K562 (cell line): ENCODE data around the gene EPB41L2. TPM values are rescaled to one million over a fixed set of nuclear protein-coding genes. Genes with fewer than 3 reads are reported as not detected.

Experiments used
- ATAC-seq: fragments of 200-7000 bp; cut with Tn5 transposase; 3 replicates; pipeline ENCODE4 v1.9.1; 2020; ENCODE audit warnings: moderate library complexity
- BruUV-seq: library from RNA; stranded (reverse); fragments of 400-500 nt; replicated peaks from 2 replicates; lab custom pipeline; 2021; lab: Mats Ljungman, UMichigan
- CTCF ChIA-PET: fragments of 300-600 bp; formaldehyde crosslinking; extraction: SDS; loops from one replicate; lab custom pipeline; 2021; ENCODE audit warnings: low intra/inter-chr PET ratio; lab: Yijun Ruan, JAX
- POLR2A ChIA-PET: fragments of 300-600, 350-650 bp; sonication (Branson Sonifier 250); formaldehyde crosslinking; extraction: SDS; loops from one replicate; lab custom pipeline; 2021; ENCODE audit warnings: antibody characterized with exemption, inconsistent platforms; lab: Yijun Ruan, JAX
- DNase-seq, 4 experiments: peaks; one replicate each; pipeline versions ENCODE4 v3.0.0 to v3.0.0-alpha.2; 2011 to 2018; ENCODE audit warnings: low spot score in 3 of 4, mixed read lengths in 3 of 4; ENCODE audit errors: extremely low read depth in 1 of 4
- FAIRE-seq: peaks from 2 replicates; lab custom pipeline; 2011; peaks lifted over from hg19 to GRCh38; lab: Jason Lieb, UNC
- H2AFZ ChIP-seq: 2 replicates; pipeline ENCODE4 v1.6.0; 2011; ENCODE audit warnings: low read depth, low read length, control low read depth, inconsistent platforms
- H3K27ac ChIP-seq: fragments of 200-600 bp; 3 replicates; pipeline ENCODE4 v1.8.0; 2011; ENCODE audit warnings: low read depth, mild to moderate bottlenecking, control low read depth, inconsistent platforms, low read length, moderate library complexity, mixed read lengths; ENCODE audit errors: extremely low read depth
- H3K27me3 ChIP-seq, 2 experiments: fragments of 300-600 bp in 1 of 2; 2 replicates in 1 of 2; 3 replicates in 1 of 2; pipeline versions ENCODE4 v1.6.0 to v1.8.0; 2011; ENCODE audit warnings: inconsistent platforms in 2 of 2, low read length in 2 of 2, mild to moderate bottlenecking in 1 of 2, mixed read lengths in 1 of 2, moderate library complexity in 1 of 2; ENCODE audit not compliant: control insufficient read depth in 2 of 2, insufficient read depth in 2 of 2
- H3K36me3 ChIP-seq: fragments of 300-600 bp; 3 replicates; pipeline ENCODE4 v1.8.0; 2011; ENCODE audit warnings: mild to moderate bottlenecking, low read length, inconsistent platforms; ENCODE audit not compliant: control insufficient read depth, insufficient read depth
- H3K4me1 ChIP-seq, 2 experiments: fragments of 200-600 bp in 1 of 2; replicated peaks in 1 of 2; 2 replicates in 1 of 2; 3 replicates in 1 of 2; pipeline versions ENCODE4 v1.5.1 to v1.8.0; 2011; ENCODE audit warnings: inconsistent platforms in 2 of 2, low read length in 2 of 2, mild to moderate bottlenecking in 1 of 2, mixed read lengths in 1 of 2, moderate library complexity in 1 of 2; ENCODE audit not compliant: control insufficient read depth in 2 of 2, insufficient read depth in 2 of 2
- H3K4me2 ChIP-seq: 2 replicates; pipeline ENCODE4 v1.6.1; 2011; ENCODE audit warnings: low read length, control low read depth, inconsistent platforms, mixed read lengths; ENCODE audit not compliant: insufficient read depth
- H3K4me3 ChIP-seq: fragments of 200-600 bp; sonication (generic), shearing (Covaris generic); 2 replicates; pipeline ENCODE4 v1.5.1; 2016; ENCODE audit warnings: control low read depth, inconsistent platforms
- H3K79me2 ChIP-seq: fragments of 200-600 bp; 3 replicates; pipeline ENCODE4 v1.8.0; 2011; ENCODE audit warnings: low read length, inconsistent platforms; ENCODE audit not compliant: control insufficient read depth, insufficient read depth
- H3K9ac ChIP-seq, 2 experiments: 2 replicates each; pipeline versions ENCODE4 v1.6.0 to v1.6.1; 2011; ENCODE audit warnings: low read depth in 2 of 2, low read length in 2 of 2, control low read depth in 1 of 2, inconsistent platforms in 1 of 2, mild to moderate bottlenecking in 1 of 2, mixed read lengths in 1 of 2; ENCODE audit not compliant: insufficient read depth in 1 of 2
- H3K9me1 ChIP-seq: one replicate; pipeline ENCODE4 v1.6.0; 2011; ENCODE audit warnings: inconsistent platforms, mild to moderate bottlenecking, low read length, moderate library complexity; ENCODE audit not compliant: control insufficient read depth, insufficient read depth
- H3K9me3 ChIP-seq: replicated peaks from 2 replicates; pipeline ENCODE4 v1.5.1; 2011; ENCODE audit warnings: low read depth, low read length, inconsistent platforms; ENCODE audit not compliant: control insufficient read depth, insufficient read depth
- H4K20me1 ChIP-seq: replicated peaks from 2 replicates; pipeline ENCODE4 v1.6.1; 2011; ENCODE audit warnings: low read length, inconsistent platforms, mixed read lengths; ENCODE audit not compliant: control insufficient read depth, insufficient read depth
- CBX5 ChIP-seq: IDR thresholded peaks from 2 replicates; pipeline ENCODE4 v1.6.1; 2014; ENCODE audit warnings: low read depth, borderline replicate concordance
- CEBPB ChIP-seq: fragments of 450-650 bp; IDR thresholded peaks from 2 replicates; pipeline ENCODE4 v1.6.1; 2016; ENCODE audit warnings: missing genetic modification characterization, missing compliant biosample characterization
- DIDO1 ChIP-seq: fragments of 450-650 bp; IDR thresholded peaks from 2 replicates; pipeline ENCODE4 v1.6.1; 2016; ENCODE audit warnings: low read depth, missing biosample characterization, missing genetic modification characterization
- FOXP1 ChIP-seq: sonication (generic); formaldehyde crosslinking; IDR thresholded peaks from 2 replicates; pipeline ENCODE4 v1.8.0; 2022; ENCODE audit warnings: mild to moderate bottlenecking, missing genetic modification reagents
- HDAC6 ChIP-seq: IDR thresholded peaks from 2 replicates; pipeline ENCODE4 v1.6.1; 2012; ENCODE audit warnings: low read depth, mild to moderate bottlenecking, control low read depth, inconsistent platforms, low read length, moderate library complexity
- HMGN3 ChIP-seq: IDR thresholded peaks from 2 replicates; pipeline ENCODE4 v1.6.1; 2011; ENCODE audit warnings: borderline replicate concordance, low read depth, mild to moderate bottlenecking, mixed read lengths, low read length; ENCODE audit not compliant: insufficient read length; ENCODE audit errors: extremely low read depth
- HNRNPL ChIP-seq: fragments of 200-400 bp; formaldehyde crosslinking; IDR thresholded peaks from 2 replicates; pipeline ENCODE4 v1.6.1; 2017; ENCODE audit warnings: low read depth, mild to moderate bottlenecking, low read length
- KAT8 ChIP-seq: fragments of 450-650 bp; IDR thresholded peaks from 2 replicates; pipeline ENCODE4 v1.6.1; 2016; ENCODE audit warnings: low read depth, mild to moderate bottlenecking
- NFIX ChIP-seq: fragments of 250-450 bp; sonication (Bioruptor Pico); IDR thresholded peaks from 2 replicates; pipeline ENCODE4 v1.4.0; 2020; ENCODE audit warnings: low read depth, mild to moderate bottlenecking, moderate library complexity
- NFXL1 ChIP-seq: fragments of 450-650 bp; formaldehyde crosslinking; IDR thresholded peaks from 2 replicates; pipeline ENCODE4 v1.4.0; 2021; ENCODE audit warnings: mild to moderate bottlenecking
- PTRF ChIP-seq: fragments of 450-650 bp; IDR thresholded peaks from 2 replicates; pipeline ENCODE4 v1.6.1; 2016; ENCODE audit warnings: mild to moderate bottlenecking, missing genetic modification characterization, missing compliant biosample characterization
- PYGO2 ChIP-seq: fragments of 450-650 bp; IDR thresholded peaks from 2 replicates; pipeline ENCODE4 v1.6.1; 2016; ENCODE audit warnings: mild to moderate bottlenecking, missing genetic modification characterization, moderate library complexity, missing compliant biosample characterization
- TAF9B ChIP-seq: fragments of 450-650 bp; IDR thresholded peaks from 2 replicates; pipeline ENCODE4 v1.6.1; 2018; ENCODE audit warnings: mild to moderate bottlenecking; ENCODE audit not compliant: partially characterized antibody
- TBP ChIP-seq: optimal IDR thresholded peaks from 2 replicates; pipeline ENCODE3; 2011; ENCODE audit warnings: low read depth, low read length, improper control_type of control experiment
- TEAD1 ChIP-seq, 2 experiments: fragments of 450-650 bp in 1 of 2; sonication (generic) in 1 of 2; formaldehyde crosslinking; IDR thresholded peaks; 2 replicates each; pipeline versions ENCODE4 v1.4.0 to v1.8.0; 2020 to 2022; ENCODE audit warnings: mild to moderate bottlenecking in 2 of 2, missing genetic modification reagents in 1 of 2
- ZFP1 ChIP-seq: fragments of 450-650 bp; formaldehyde crosslinking; IDR thresholded peaks from 2 replicates; pipeline ENCODE4 v1.4.0; 2020; ENCODE audit warnings: mild to moderate bottlenecking, mixed read lengths
- ZNF134 ChIP-seq: fragments of 250-450 bp; sonication (Bioruptor Pico); conservative IDR thresholded peaks from 2 replicates; pipeline ENCODE4 v1.4.0; 2020
- ZNF263 ChIP-seq: sonication (generic); formaldehyde crosslinking; IDR thresholded peaks from 2 replicates; pipeline ENCODE4 v1.8.0; 2022; ENCODE audit warnings: mild to moderate bottlenecking, missing genetic modification reagents, borderline replicate concordance
- ZNF431 ChIP-seq: sonication (generic); formaldehyde crosslinking; IDR thresholded peaks from 2 replicates; pipeline ENCODE4 v1.8.0; 2022; ENCODE audit warnings: mild to moderate bottlenecking, missing genetic modification reagents
- ZNF57 ChIP-seq: fragments of 450-650 bp; formaldehyde crosslinking; IDR thresholded peaks from 2 replicates; pipeline ENCODE4 v1.4.0; 2020; ENCODE audit warnings: mild to moderate bottlenecking, moderate library complexity
- WGBS: fragments of 100-300 bp; shearing (Covaris generic); methylation state at CpG from one replicate; pipeline ENCODE4 v1.1.6; 2016; ENCODE audit warnings: low coverage, mixed read lengths; ENCODE audit not compliant: insufficient coverage; ENCODE audit errors: missing lambda C conversion rate; 5-methylcytosine and 5-hydroxymethylcytosine counted together
- in situ Hi-C: fragments of 300-500 bp; cut with MboI; formaldehyde crosslinking; loops from 4 replicates; pipeline ENCODE4 v1.15.0; 2018; ENCODE audit warnings: inconsistent platforms, mixed read lengths
- intact Hi-C: fragments of 100-400 bp; cut with micrococcal nuclease; formaldehyde crosslinking; loops from 2 replicates; pipeline ENCODE4 v1.14.2; 2022
- polyA plus RNA-seq, 8 experiments: library from polyadenylated mRNA; depleted of rRNA in 4 of 8; stranded (reverse) in 5 of 8; unstranded in 3 of 8; fragments of >200 nt; fragmentation: Nextera tagmentation in 2 of 8; fragmentation: Illumina TruSeq in 1 of 8; extraction: Ambion mirVana in 2 of 8; extraction: Trizol in 1 of 8; gene quantifications; 2 replicates each; pipeline versions ENCODE4 v1.2.1 to v1.2.3, GENCODE V29; 2011 to 2014; ENCODE audit warnings: inconsistent platforms in 1 of 8, missing spikeins in 1 of 8
- total RNA-seq, 7 experiments: library from RNA; depleted of rRNA in 6 of 7; stranded (reverse); fragments of >200 nt in 6 of 7; fragmentation: Illumina TruSeq in 2 of 7; extraction: Trizol in 2 of 7; gene quantifications; 2 replicates each; pipeline versions ENCODE4 v1.2.1 to v1.2.3, GENCODE V29; 2011 to 2021; ENCODE audit warnings: low replicate concordance in 1 of 7
- TF ChIP-seq, protein P1 (sequence below): sonication (generic); formaldehyde crosslinking; IDR thresholded peaks from 2 replicates; pipeline ENCODE4 v1.9.0; 2022; ENCODE audit warnings: mild to moderate bottlenecking, missing genetic modification reagents
- TF ChIP-seq, protein P2 (sequence below), 2 experiments: IDR thresholded peaks in 1 of 2; conservative IDR thresholded peaks in 1 of 2; 2 replicates each; pipeline ENCODE4 v1.6.1; 2016; ENCODE audit warnings: low read depth in 2 of 2, mild to moderate bottlenecking in 1 of 2, missing compliant biosample characterization in 1 of 2, missing genetic modification characterization in 1 of 2, moderate library complexity in 1 of 2

The EPB41L2 gene
- total and polyA plus RNA-seq, 9 of the 15 experiments (the other 6 are each of a cell fraction or from before 2014, with no cell fraction given): 5.1 to 53.6 (median 25.0) TPM

DNA sequence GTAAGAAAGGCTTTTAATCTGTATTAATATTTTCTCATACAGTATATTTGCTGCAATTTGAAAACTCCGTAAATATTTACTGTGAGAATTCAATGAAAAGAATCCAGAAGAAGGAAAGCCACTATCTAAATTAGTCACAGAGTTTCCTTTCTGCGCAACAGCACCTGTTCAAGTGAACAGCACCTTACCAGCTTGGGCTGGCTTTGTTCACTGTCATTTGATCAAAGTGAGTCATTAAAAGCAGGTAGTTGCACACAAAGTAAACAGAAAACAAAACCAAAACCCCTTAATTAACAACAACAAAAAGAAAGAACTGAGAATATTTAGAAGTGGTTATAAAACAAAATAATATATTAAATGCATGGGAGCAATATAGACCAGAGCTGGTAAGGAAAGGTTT is 223.0 kb downstream of the EPB41L2 start:
- in situ Hi-C loops: no loop called here
- POLR2A ChIA-PET: interaction anchor here (1.7 kb wide), 1 partner anchor 15 kb away, joined by 3 read pairs; no protein-coding TSS in a partner anchor

DNA sequence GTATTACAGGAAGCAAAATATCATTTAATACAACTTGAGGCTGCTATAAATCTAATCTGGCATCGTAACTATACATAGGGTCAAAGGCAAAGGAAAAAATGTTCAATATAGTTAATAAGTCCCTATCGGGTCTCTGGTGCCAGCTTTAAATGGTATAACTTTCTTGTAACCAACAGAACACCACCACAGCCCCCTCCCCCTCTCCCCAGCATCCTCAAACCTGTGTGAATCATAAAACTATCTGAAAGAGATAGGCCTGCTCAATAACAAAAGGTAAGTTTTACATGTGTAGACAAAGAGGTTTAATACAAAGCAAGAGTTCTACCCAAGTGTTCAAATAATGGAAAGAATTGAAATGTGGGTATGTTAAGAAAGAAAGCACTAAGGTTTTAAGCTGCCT is 223.7 kb downstream of the EPB41L2 start:
- no peaks in the 10 kb centered on the region for H4K20me1 ChIP-seq
- no peak overlapping the region for H3K4me3 ChIP-seq
- whole genome bisulfite sequencing: 32% methylated on average over 2 of the region's 2 CpGs
- no peaks in the 10 kb centered on the region for H3K9me1 ChIP-seq
- no peak overlapping the region for H3K4me2 ChIP-seq
- H3K79me2 ChIP-seq: no peaks in the 10 kb centered on the region
- no peaks in the 10 kb centered on the region for H3K27me3 ChIP-seq
- ATAC-seq (no peak), FAIRE-seq (no peak), DNase-seq (no peak)
- intact Hi-C loops: no loop called here
- no peaks in the 10 kb centered on the region for H3K9me3 ChIP-seq
- H3K4me1 ChIP-seq: no peaks in the 10 kb centered on the region
- ChIA-PET POLR2A (no interaction called here), CTCF (no interaction called here)
- BruUV-seq: no TSS peak
- H2AFZ ChIP-seq: no peak overlapping the region
- in situ Hi-C loops: no loop called here
- no peaks in the 10 kb centered on the region for H3K36me3 ChIP-seq
- no peak overlapping the region for H3K27ac ChIP-seq
- H3K9ac ChIP-seq: no peak overlapping the region
- no peak for TF ChIP-seq CBX5
- no peak for TF ChIP-seq ZNF263 (CRISPR knock-in tag)
- no peak for TF ChIP-seq HMGN3
- no peak for TF ChIP-seq PTRF (tag)
- no peak for TF ChIP-seq TAF9B
- TF ChIP-seq CEBPB (tag): no peak
- TF ChIP-seq, protein P1, sequence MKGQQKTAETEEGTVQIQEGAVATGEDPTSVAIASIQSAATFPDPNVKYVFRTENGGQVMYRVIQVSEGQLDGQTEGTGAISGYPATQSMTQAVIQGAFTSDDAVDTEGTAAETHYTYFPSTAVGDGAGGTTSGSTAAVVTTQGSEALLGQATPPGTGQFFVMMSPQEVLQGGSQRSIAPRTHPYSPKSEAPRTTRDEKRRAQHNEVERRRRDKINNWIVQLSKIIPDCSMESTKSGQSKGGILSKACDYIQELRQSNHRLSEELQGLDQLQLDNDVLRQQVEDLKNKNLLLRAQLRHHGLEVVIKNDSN (CRISPR knock-in tag): no peak
- TF ChIP-seq, protein P2, sequence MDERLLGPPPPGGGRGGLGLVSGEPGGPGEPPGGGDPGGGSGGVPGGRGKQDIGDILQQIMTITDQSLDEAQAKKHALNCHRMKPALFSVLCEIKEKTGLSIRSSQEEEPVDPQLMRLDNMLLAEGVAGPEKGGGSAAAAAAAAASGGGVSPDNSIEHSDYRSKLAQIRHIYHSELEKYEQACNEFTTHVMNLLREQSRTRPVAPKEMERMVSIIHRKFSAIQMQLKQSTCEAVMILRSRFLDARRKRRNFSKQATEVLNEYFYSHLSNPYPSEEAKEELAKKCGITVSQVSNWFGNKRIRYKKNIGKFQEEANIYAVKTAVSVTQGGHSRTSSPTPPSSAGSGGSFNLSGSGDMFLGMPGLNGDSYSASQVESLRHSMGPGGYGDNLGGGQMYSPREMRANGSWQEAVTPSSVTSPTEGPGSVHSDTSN (CRISPR knock-in tag; IDR thresholded peaks at IDR 0.05; ENCODE audit: low read depth): no peak
- TF ChIP-seq, protein P2 (tag; conservative IDR thresholded peaks at IDR 0.05; ENCODE audit: low read depth): no peak

More for the DNA sequence above, 223.0 kb downstream of the EPB41L2 start:
- no peak for DNase-seq
- Histone ChIP-seq H3K4me1 (no peaks in the 10 kb centered on the region), H3K4me3 (no peak overlapping the region), H3K27ac (no peak overlapping the region), H3K79me2 (no peaks in the 10 kb centered on the region), H3K9ac (no peak overlapping the region), H2AFZ (no peak overlapping the region), H3K9me3 (no peaks in the 10 kb centered on the region), H3K36me3 (no peaks in the 10 kb centered on the region), H3K27me3 (no peaks in the 10 kb centered on the region), H3K4me2 (no peak overlapping the region), H3K9me1 (no peaks in the 10 kb centered on the region), H4K20me1 (no peaks in the 10 kb centered on the region)
- BruUV-seq: no TSS peak
- ATAC-seq: no peak
- CTCF ChIA-PET: no interaction called here
- intact Hi-C loops: loop anchor here (10.0 kb wide), 1 partner anchor 805 kb away; no protein-coding TSS in a partner anchor
- WGBS: 22% methylated on average over 2 of the region's 2 CpGs
- TF ChIP-seq NFXL1 (CRISPR knock-in tag) (no peak), ZFP1 (CRISPR knock-in tag) (no peak), PYGO2 (tag) (no peak), NFIX (no peak), TEAD1 (CRISPR knock-in tag; IDR thresholded peaks at IDR 0.05) (no peak), HNRNPL (no peak), ZNF431 (CRISPR knock-in tag) (no peak), ZNF57 (no peak), FOXP1 (CRISPR knock-in tag) (no peak), HDAC6 (no peak), ZNF134 (CRISPR knock-in tag) (no peak), TBP (no peak), DIDO1 (tag) (no peak), KAT8 (no peak)
- FAIRE-seq: no peak
